Measurements from ENCODE around the gene ARL5C. TPM values are rescaled to one million over a fixed set of nuclear protein-coding genes. Genes with fewer than 3 reads are reported as not detected.

Gene ARL5C
- total and polyA plus RNA-seq, 2 experiments from 2014 or later = not detected

GRCh38 chr17:39199820-39200069, 33.8 kb upstream of the ARL5C start:
- peaks cover 27% of the 10 kb centered on the region for H3K4me1 ChIP-seq (ENCODE audit: insufficient read depth)
- peaks cover 59% of the 10 kb centered on the region for H3F3A ChIP-seq (ENCODE audit: insufficient read depth)
- H3K79me2 ChIP-seq (ENCODE audit: insufficient read depth) = peaks cover 46% of the 10 kb centered on the region
- H3K9me2 ChIP-seq (ENCODE audit: insufficient read depth) = no peaks in the 10 kb centered on the region
- in situ Hi-C loops (cut with MboI) = no loop called here
- H3K36me3 ChIP-seq (ENCODE audit: low read depth) = peaks cover 30% of the 10 kb centered on the region
- H3K27me3 ChIP-seq (replicated peaks; ENCODE audit: insufficient read depth) = no peaks in the 10 kb centered on the region
- peak; percentile 98 for DNase-seq
- H4K20me1 ChIP-seq (ENCODE audit: insufficient read depth) = no peaks in the 10 kb centered on the region; the same call in 1 of the 2 replicates
- no peaks in the 10 kb centered on the region for H3K9me3 ChIP-seq (ENCODE audit: low read depth)
- TF ChIP-seq EZH2 (IDR thresholded peaks at IDR 0.05; ENCODE audit: insufficient read depth, poor library complexity, severe bottlenecking) (no peak), EZH2phosphoT487 (IDR thresholded peaks at IDR 0.05; ENCODE audit: insufficient read depth, low read depth) (no peak)
- H3K4me3 ChIP-seq = peak overlapping the region; percentile 86
- H3K4me2 ChIP-seq (ENCODE audit: unreplicated experiment) = peak overlapping the region; percentile 97
- peak overlapping the region; percentile 89 for H3K27ac ChIP-seq
- H3K9ac ChIP-seq = peak overlapping the region; percentile 94
- peak overlapping the region; percentile 85 for H2AFZ ChIP-seq
- WGBS, 2 experiments (ENCODE audit: low coverage in 1 of 2, low lambda C conversion rate in 2 of 2, missing lambda C conversion rate in 2 of 2) = 0% methylated on average over 10 of the region's 10 CpGs

GRCh38 chr17:39198186-39198566, 32.2 kb upstream of the ARL5C start:
- no peaks in the 10 kb centered on the region for H3K27me3 ChIP-seq (replicated peaks; ENCODE audit: insufficient read depth)
- H3K36me3 ChIP-seq (ENCODE audit: low read depth) = peaks cover 15% of the 10 kb centered on the region
- H4K20me1 ChIP-seq (ENCODE audit: insufficient read depth) = 0 out of 2 replicates have a peak, but pooled peaks cover 4% of the 10 kb centered on the region
- peaks cover 35% of the 10 kb centered on the region for H3K4me1 ChIP-seq (ENCODE audit: insufficient read depth)
- H3K9ac ChIP-seq = no peak overlapping the region
- DNase-seq = no peak
- no peaks in the 10 kb centered on the region for H3K9me2 ChIP-seq (ENCODE audit: insufficient read depth)
- peak overlapping the region; percentile 43 for H2AFZ ChIP-seq
- peak overlapping the region; percentile 83 for H3K4me2 ChIP-seq (ENCODE audit: unreplicated experiment)
- H3F3A ChIP-seq (ENCODE audit: insufficient read depth) = peaks cover 43% of the 10 kb centered on the region
- 82 to 90% methylated on average over 4 of the region's 4 CpGs for WGBS, 2 experiments (ENCODE audit: low coverage in 1 of 2, low lambda C conversion rate in 2 of 2, missing lambda C conversion rate in 2 of 2)
- in situ Hi-C loops (cut with MboI) = no loop called here
- peak overlapping the region; percentile 14; the same call in 1 of the 2 replicates for H3K27ac ChIP-seq
- H3K4me3 ChIP-seq = peak overlapping the region; percentile 76; the same call in 1 of the 2 replicates
- H3K9me3 ChIP-seq (ENCODE audit: low read depth) = no peaks in the 10 kb centered on the region
- no peak for TF ChIP-seq EZH2 (IDR thresholded peaks at IDR 0.05; ENCODE audit: insufficient read depth, poor library complexity, severe bottlenecking)
- TF ChIP-seq EZH2phosphoT487 (IDR thresholded peaks at IDR 0.05; ENCODE audit: insufficient read depth, low read depth) = no peak
- H3K79me2 ChIP-seq (ENCODE audit: insufficient read depth) = peaks cover 58% of the 10 kb centered on the region

DNA sequence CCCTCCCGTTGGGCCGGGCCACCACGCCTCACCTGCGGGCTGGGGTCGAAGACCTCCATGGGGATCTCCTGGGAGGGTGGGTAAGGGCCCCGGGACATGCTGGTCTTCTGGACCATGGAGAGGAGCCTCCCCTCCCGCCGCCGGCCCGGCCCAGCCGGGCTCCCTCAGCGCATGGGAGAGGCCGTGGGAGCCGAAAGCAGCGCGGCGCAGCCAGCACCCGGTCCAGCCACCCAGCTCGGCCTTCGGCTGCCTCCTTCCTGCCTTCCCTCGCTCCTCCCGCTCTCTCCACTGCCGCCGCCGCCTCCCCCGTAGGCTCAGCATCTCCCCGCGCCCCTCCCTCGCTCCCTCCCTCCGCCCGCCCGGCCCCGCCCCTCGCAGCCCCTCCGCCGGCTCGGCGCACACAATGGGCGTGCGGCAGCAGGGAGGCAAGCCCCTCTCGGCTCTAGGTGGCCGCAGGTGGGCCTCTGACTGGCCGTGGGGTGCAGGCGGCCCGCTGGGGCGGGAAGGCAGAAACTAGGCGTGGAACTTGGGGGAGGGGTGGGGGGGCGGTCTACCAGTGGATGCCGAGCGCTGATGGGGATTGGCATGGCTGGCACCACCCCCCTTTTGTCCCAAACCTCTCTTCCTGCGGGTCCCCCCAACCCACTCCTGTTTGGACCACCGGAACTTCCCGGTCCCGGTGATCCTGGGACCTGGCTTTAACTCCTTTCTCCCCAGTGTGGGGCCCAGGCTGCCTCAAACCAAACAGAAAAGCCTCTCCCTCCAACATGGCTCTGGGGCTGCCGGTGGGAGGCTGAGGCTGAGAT, 31.6 kb upstream of the ARL5C start, which contains the start of gene CACNB1:
Gene CACNB1 (minus strand): TSS at position 290 of the 806 bp plus-strand sequence. CDS start 174 bp downstream, at position 116.
- WGBS, 2 experiments (ENCODE audit: low coverage in 1 of 2, low lambda C conversion rate in 2 of 2, missing lambda C conversion rate in 2 of 2) = 2 to 3% methylated on average over 28 to 46 of the region's 55 CpGs
- peak within 1 kb of the TSS; percentile 81 for H3K9ac ChIP-seq
- H3K4me1 ChIP-seq (ENCODE audit: insufficient read depth) = peaks cover 35% of the 10 kb centered on the region
- 0 out of 2 replicates have a peak, but pooled peaks cover 4% of the 10 kb centered on the region for H4K20me1 ChIP-seq (ENCODE audit: insufficient read depth)
- H3K27me3 ChIP-seq (replicated peaks; ENCODE audit: insufficient read depth) = no peaks in the 10 kb centered on the region
- peaks cover 38% of the 10 kb centered on the region for H3F3A ChIP-seq (ENCODE audit: insufficient read depth)
- in situ Hi-C loops (cut with MboI) = no loop called here
- DNase-seq = peak; percentile 88
- H3K9me3 ChIP-seq (ENCODE audit: low read depth) = no peaks in the 10 kb centered on the region
- peaks cover 59% of the 10 kb centered on the region for H3K79me2 ChIP-seq (ENCODE audit: insufficient read depth)
- peak within 1 kb of the TSS; percentile 43 for H2AFZ ChIP-seq
- peak within 1 kb of the TSS; percentile 76 for H3K4me3 ChIP-seq
- peak within 1 kb of the TSS; percentile 83 for H3K4me2 ChIP-seq (ENCODE audit: unreplicated experiment)
- H3K36me3 ChIP-seq (ENCODE audit: low read depth) = peaks cover 11% of the 10 kb centered on the region
- H3K9me2 ChIP-seq (ENCODE audit: insufficient read depth) = no peaks in the 10 kb centered on the region
- peak within 1 kb of the TSS; percentile 21; the same call in 1 of the 2 replicates for H3K27ac ChIP-seq
- no peak for TF ChIP-seq EZH2phosphoT487 (IDR thresholded peaks at IDR 0.05; ENCODE audit: insufficient read depth, low read depth)
- TF ChIP-seq EZH2 (IDR thresholded peaks at IDR 0.05; ENCODE audit: insufficient read depth, poor library complexity, severe bottlenecking) = no peak

DNA sequence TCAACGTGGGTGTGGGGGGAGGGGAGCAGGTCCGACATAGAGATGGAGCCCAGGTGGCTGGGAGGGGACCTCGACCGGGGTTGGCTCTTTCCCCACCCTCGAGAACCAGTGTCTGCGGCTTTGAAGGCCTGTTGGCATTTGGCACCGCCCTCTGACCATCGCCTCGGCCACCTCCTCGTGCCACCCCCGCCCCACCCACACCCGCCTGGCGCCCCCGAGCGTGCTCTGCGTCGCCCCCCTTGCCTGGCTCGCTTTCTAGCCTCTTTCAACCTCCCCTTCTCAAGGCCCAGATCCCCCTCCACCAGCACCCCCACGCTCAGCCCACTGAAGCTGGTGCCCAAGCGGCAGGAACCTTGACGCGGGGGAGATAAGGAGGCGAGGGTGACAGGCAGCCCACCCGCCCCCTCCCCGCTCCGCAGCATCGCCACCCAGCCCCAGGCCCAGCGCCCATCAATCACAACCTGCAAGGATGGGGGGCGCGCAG, 30.9 kb upstream of the ARL5C start:
- Histone ChIP-seq H3K27ac (no peak overlapping the region), H3K36me3 (ENCODE audit: low read depth) (peaks cover 4% of the 10 kb centered on the region), H3K9me3 (ENCODE audit: low read depth) (no peaks in the 10 kb centered on the region), H2AFZ (peak overlapping the region; percentile 43), H3K79me2 (ENCODE audit: insufficient read depth) (peaks cover 52% of the 10 kb centered on the region), H3K9ac (peak overlapping the region; percentile 81), H3F3A (ENCODE audit: insufficient read depth) (peaks cover 31% of the 10 kb centered on the region), H3K4me3 (peak overlapping the region; percentile 76), H3K4me2 (ENCODE audit: unreplicated experiment) (peak overlapping the region; percentile 83), H3K4me1 (ENCODE audit: insufficient read depth) (peaks cover 31% of the 10 kb centered on the region), H3K27me3 (replicated peaks; ENCODE audit: insufficient read depth) (no peaks in the 10 kb centered on the region), H4K20me1 (ENCODE audit: insufficient read depth) (0 out of 2 replicates have a peak, but pooled peaks cover 4% of the 10 kb centered on the region), H3K9me2 (ENCODE audit: insufficient read depth) (no peaks in the 10 kb centered on the region)
- TF ChIP-seq EZH2 (IDR thresholded peaks at IDR 0.05; ENCODE audit: insufficient read depth, poor library complexity, severe bottlenecking) (no peak), EZH2phosphoT487 (IDR thresholded peaks at IDR 0.05; ENCODE audit: insufficient read depth, low read depth) (no peak)
- 0 to 1% methylated on average over 11 to 30 of the region's 30 CpGs for WGBS, 2 experiments (ENCODE audit: low coverage in 1 of 2, low lambda C conversion rate in 2 of 2, missing lambda C conversion rate in 2 of 2)
- DNase-seq = peak; percentile 63
- in situ Hi-C loops (cut with MboI) = no loop called here
